GM12801 (cell line): Measurements from ENCODE around the gene PLSCR2.

Experiments used
- CTCF ChIP-seq: IDR thresholded peaks from one replicate; pipeline ENCODE4 v1.5.1; 2011; ENCODE audit warnings: control low read depth; ENCODE audit not compliant: insufficient read length; ENCODE audit errors: extremely low read depth

Gene PLSCR2

GRCh38 chr3:146431240-146431639 lies 38.1 kb downstream of the PLSCR2 start:
- TF ChIP-seq CTCF, result no peak

- TF ChIP-seq CTCF, result no peak
These were observed 44.0 kb downstream of the PLSCR2 start for GRCh38 chr3:146425341-146425740.

- TF ChIP-seq CTCF, result no peak
These were observed 47.3 kb downstream of the PLSCR2 start for GRCh38 chr3:146421819-146422759.

GRCh38 chr3:146416366-146416765 lies 53.0 kb downstream of the PLSCR2 start:
- no peak for TF ChIP-seq CTCF

GRCh38 chr3:146414010-146414409 lies 55.4 kb downstream of the PLSCR2 start:
- no peak for TF ChIP-seq CTCF

GRCh38 chr3:146407956-146408355 lies 61.4 kb downstream of the PLSCR2 start:
- no peak for TF ChIP-seq CTCF

GRCh38 chr3:146404436-146404835 lies 64.9 kb downstream of the PLSCR2 start:
- no peak for TF ChIP-seq CTCF
